ENCODE data around the gene IHH.

DNA sequence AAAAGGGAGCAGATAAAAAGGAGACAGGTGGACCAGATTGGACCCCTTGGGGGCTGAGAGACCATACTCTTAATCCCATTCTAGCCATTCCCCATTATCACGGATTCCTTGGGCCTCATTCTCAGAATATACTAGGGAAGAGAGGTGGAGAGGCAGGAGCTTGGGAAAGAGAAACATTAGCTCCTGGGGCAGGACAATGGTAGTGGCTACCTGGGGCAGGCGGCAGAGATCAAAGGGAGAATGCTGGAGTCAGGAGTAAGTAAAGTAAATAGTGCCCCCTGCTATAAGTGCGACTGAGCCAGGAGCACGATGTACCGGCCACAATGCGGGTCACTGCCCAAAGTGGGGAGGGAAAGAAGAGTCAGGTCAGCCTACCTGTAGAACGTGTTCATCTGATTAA lies 20.4 kb upstream of the IHH start:
- no peak for TF ChIP-seq ZNF175 (CRISPR knock-in tag; IDR thresholded peaks at IDR 0.05; ENCODE audit: low read depth)
- no peak for TF ChIP-seq ZZZ3 (IDR thresholded peaks at IDR 0.05)
- TF ChIP-seq ZNF324 (CRISPR knock-in tag; IDR thresholded peaks at IDR 0.05): no peak
- no peak for TF ChIP-seq POLR2A (conservative IDR thresholded peaks at IDR 0.05)
- TF ChIP-seq KLF10 (CRISPR knock-in tag; IDR thresholded peaks at IDR 0.05): no peak
- TF ChIP-seq, protein P1, sequence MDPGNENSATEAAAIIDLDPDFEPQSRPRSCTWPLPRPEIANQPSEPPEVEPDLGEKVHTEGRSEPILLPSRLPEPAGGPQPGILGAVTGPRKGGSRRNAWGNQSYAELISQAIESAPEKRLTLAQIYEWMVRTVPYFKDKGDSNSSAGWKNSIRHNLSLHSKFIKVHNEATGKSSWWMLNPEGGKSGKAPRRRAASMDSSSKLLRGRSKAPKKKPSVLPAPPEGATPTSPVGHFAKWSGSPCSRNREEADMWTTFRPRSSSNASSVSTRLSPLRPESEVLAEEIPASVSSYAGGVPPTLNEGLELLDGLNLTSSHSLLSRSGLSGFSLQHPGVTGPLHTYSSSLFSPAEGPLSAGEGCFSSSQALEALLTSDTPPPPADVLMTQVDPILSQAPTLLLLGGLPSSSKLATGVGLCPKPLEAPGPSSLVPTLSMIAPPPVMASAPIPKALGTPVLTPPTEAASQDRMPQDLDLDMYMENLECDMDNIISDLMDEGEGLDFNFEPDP (CRISPR knock-in tag; IDR thresholded peaks at IDR 0.05): no peak
